ENCODE results near the gene OR5B17. TPM values are rescaled to one million over a fixed set of nuclear protein-coding genes. Genes with fewer than 3 reads are reported as not detected.
"Not testable (repeated sequence)": the region's sequence is repeated elsewhere in the genome, so short reads cannot be mapped to it uniquely, and the experiment has no call there.

The OR5B17 gene
- not detected for total RNA-seq

GRCh38 chr11:58358969-58359368, at the start of gene OR5B17:
Gene OR5B17 (minus strand): TSS chr11:58359069. CDS start chr11:58359069, 0 bp downstream.
- H3K9me3 Mint-ChIP-seq = no peaks in the 10 kb centered on the region
- ATAC-seq = no peak
- H3K4me3 Mint-ChIP-seq = no peak within 1 kb of the TSS
- DNase-seq = no peak
- no peaks in the 10 kb centered on the region for H3K4me1 Mint-ChIP-seq (ENCODE audit: low read depth)
- peaks cover 8% of the 10 kb centered on the region for H3K27me3 Mint-ChIP-seq (ENCODE audit: low read depth)
- no peaks in the 10 kb centered on the region for H3K36me3 Mint-ChIP-seq (ENCODE audit: insufficient read depth)

DNA sequence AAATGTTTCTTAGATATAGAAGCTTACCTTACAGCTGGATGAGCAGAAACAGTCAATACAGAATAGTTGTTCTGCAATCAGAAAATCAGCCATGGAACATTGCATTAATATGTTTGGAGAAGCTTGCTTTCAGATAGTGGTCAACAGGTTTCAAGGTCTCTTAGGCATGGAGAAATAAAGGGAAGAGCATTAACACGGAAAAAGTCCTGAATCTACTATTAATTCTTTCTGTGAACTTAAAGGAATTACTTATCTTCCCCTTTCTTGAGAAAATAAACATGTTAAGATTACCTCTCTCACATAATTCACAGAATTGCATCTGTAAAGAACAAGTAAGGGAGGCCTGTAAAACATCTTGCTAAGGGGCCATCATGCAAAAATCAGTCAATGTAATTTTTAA, 47.9 kb upstream of the OR5B17 start, which contains the start of gene OR5B3:
TSS of gene OR5B3 (minus strand) at position 101 of the 400 bp plus-strand sequence. CDS start 3,465 bp downstream, outside the sequence.
- ATAC-seq = no peak
- no peaks in the 10 kb centered on the region for H3K4me1 Mint-ChIP-seq (ENCODE audit: low read depth)
- H3K4me3 Mint-ChIP-seq = no peak within 1 kb of the TSS
- no peaks in the 10 kb centered on the region for H3K36me3 Mint-ChIP-seq (ENCODE audit: insufficient read depth)
- H3K9me3 Mint-ChIP-seq = peaks cover 35% of the 10 kb centered on the region
- H3K27me3 Mint-ChIP-seq (ENCODE audit: low read depth) = peaks cover 4% of the 10 kb centered on the region
- no peak for DNase-seq

DNA sequence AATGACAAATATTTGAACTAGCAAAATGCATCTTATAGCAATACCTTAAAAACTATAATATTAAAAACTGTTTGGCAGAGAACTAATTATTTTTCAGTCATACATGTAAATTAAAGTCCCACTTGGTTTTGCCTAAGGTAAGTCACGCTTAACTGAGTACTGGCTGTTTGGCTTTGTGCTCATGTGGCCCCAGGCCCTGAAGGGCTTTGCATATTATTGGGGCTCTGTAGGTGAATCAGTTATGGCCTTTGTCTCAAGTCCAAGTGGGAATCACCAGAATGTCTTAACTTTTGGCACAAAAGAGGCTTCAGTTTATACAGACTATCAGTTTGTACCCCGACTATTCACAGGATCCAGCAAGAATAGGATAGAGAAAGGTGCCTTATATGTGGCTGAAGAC, 40.8 kb upstream of the OR5B17 start:
- not testable (repeated sequence) for ATAC-seq

GRCh38 chr11:58395581-58395980, 36.7 kb upstream of the OR5B17 start:
- Mint-ChIP-seq H3K9me3 (peaks cover 4% of the 10 kb centered on the region), H3K36me3 (ENCODE audit: insufficient read depth) (no peaks in the 10 kb centered on the region), H3K27me3 (ENCODE audit: low read depth) (no peaks in the 10 kb centered on the region), H3K4me1 (ENCODE audit: low read depth) (no peaks in the 10 kb centered on the region), H3K4me3 (no peak overlapping the region)
- peak in 1 of 2 donors; percentile 52 for ATAC-seq
- no peak for DNase-seq

More for the DNA sequence above, 40.8 kb upstream of the OR5B17 start:
- H3K4me1 Mint-ChIP-seq (ENCODE audit: low read depth); H3K4me3 Mint-ChIP-seq; H3K9me3 Mint-ChIP-seq; DNase-seq; H3K27me3 Mint-ChIP-seq (ENCODE audit: low read depth); H3K36me3 Mint-ChIP-seq (ENCODE audit: insufficient read depth): not testable (repeated sequence)

DNA sequence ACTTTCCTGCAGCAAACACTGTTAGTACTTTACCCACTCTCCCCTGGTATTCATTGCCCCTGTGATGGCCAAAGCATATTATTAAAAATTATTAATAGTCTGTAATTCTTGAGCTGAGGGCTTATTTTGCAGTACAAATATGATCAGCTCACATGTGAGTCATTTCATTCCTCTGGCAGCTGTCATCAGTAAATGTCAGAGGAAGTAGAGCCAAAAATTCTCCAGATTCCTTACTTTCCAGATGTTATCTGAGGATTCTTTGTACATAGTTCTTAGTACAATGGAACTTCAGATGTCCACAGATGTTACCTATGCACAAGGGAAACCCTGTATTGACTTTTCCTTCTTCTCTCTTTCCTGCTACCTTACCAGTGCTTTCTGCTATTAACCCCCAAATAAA, 35.3 kb upstream of the OR5B17 start:
- Mint-ChIP-seq H3K36me3 (ENCODE audit: insufficient read depth) (no peaks in the 10 kb centered on the region), H3K4me1 (ENCODE audit: low read depth) (no peaks in the 10 kb centered on the region), H3K27me3 (ENCODE audit: low read depth) (no peaks in the 10 kb centered on the region), H3K4me3 (no peak overlapping the region), H3K9me3 (peaks cover 4% of the 10 kb centered on the region)
- DNase-seq (no peak), ATAC-seq (no peak)

DNA sequence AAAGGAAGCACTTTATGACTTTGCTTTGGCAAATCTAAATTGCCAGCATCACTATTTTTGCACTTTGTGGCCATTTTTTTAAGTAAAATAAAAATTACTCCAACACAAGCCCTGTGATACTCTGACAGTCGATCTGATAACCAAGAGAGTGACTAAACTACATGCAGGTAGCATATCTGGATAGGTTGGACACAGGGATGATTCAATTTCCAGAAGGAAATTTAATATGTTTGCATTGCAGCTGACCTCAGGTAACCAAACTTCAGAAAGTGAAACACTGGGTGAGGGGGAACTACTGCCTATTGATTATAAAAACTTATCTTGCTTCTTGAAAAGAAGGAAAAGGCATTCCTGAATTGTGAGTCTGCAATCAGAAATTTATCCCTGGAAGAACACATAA, 33.9 kb upstream of the OR5B17 start:
- no peaks in the 10 kb centered on the region for H3K4me1 Mint-ChIP-seq (ENCODE audit: low read depth)
- H3K9me3 Mint-ChIP-seq = peaks cover 4% of the 10 kb centered on the region
- no peak overlapping the region for H3K4me3 Mint-ChIP-seq
- H3K27me3 Mint-ChIP-seq (ENCODE audit: low read depth) = no peaks in the 10 kb centered on the region
- DNase-seq (no peak), ATAC-seq (no peak)
- no peaks in the 10 kb centered on the region for H3K36me3 Mint-ChIP-seq (ENCODE audit: insufficient read depth)

- peaks cover 4% of the 10 kb centered on the region for H3K9me3 Mint-ChIP-seq
- DNase-seq = no peak
- no peaks in the 10 kb centered on the region for H3K27me3 Mint-ChIP-seq (ENCODE audit: low read depth)
- H3K4me3 Mint-ChIP-seq = no peak overlapping the region
- no peaks in the 10 kb centered on the region for H3K4me1 Mint-ChIP-seq (ENCODE audit: low read depth)
- H3K36me3 Mint-ChIP-seq (ENCODE audit: insufficient read depth) = no peaks in the 10 kb centered on the region
- peak in 1 of 2 donors; percentile 61 for ATAC-seq
Measured at GRCh38 chr11:58391879-58392278, 33.0 kb upstream of the OR5B17 start.

GRCh38 chr11:58390551-58391063, 31.7 kb upstream of the OR5B17 start:
- Mint-ChIP-seq H3K36me3 (ENCODE audit: insufficient read depth) (no peaks in the 10 kb centered on the region), H3K9me3 (peaks cover 4% of the 10 kb centered on the region), H3K27me3 (ENCODE audit: low read depth) (no peaks in the 10 kb centered on the region), H3K4me1 (ENCODE audit: low read depth) (no peaks in the 10 kb centered on the region), H3K4me3 (no peak overlapping the region)
- DNase-seq = no peak
- ATAC-seq = no peak

DNA sequence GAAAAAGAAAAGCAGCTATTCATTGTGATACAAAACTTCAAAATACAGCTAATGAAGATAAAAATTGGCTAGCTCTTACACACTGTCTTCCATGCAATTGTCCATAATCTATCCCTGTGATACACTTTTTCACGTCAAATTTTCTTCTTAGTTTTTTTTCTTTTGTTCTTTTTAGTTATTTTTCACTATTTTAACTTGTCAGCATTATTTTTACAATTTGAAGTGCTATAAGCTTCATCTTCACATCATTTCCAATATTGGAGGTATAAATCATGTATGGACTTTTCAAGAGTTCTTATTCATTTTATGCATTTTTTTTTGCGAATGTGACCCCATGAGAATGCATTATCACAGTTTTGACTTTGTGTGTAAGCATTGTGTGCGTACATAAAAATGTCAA, 4.1 kb downstream of the OR5B17 start:
- Mint-ChIP-seq H3K36me3 (ENCODE audit: insufficient read depth) (no peaks in the 10 kb centered on the region), H3K9me3 (no peaks in the 10 kb centered on the region), H3K4me1 (ENCODE audit: low read depth) (no peaks in the 10 kb centered on the region), H3K27me3 (ENCODE audit: low read depth) (peaks cover 8% of the 10 kb centered on the region), H3K4me3 (no peak overlapping the region)
- DNase-seq (no peak), ATAC-seq (no peak)

DNA sequence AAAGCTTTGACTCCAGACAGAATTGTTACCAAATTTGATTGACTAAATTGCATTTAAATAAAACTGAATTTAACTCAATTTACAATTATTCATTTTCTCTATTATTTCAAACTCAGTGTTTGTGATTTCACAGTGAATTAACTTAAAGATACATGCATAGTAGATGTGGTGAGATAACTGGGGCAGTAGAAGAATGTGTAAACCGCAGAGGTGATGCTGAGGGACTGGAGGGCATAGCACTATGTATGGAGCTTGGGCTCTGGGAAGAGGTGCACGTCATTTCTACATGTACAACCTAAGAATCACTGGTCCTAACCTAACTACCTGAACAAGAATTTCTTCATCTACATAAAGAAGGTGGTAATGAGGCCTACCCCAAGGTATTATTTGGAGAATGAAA, 13.7 kb downstream of the OR5B17 start:
- H3K27me3 Mint-ChIP-seq (ENCODE audit: low read depth) = no peaks in the 10 kb centered on the region
- H3K4me1 Mint-ChIP-seq (ENCODE audit: low read depth) = no peaks in the 10 kb centered on the region
- DNase-seq (no peak), ATAC-seq (no peak)
- H3K9me3 Mint-ChIP-seq = peaks cover 6% of the 10 kb centered on the region
- no peaks in the 10 kb centered on the region for H3K36me3 Mint-ChIP-seq (ENCODE audit: insufficient read depth)
- H3K4me3 Mint-ChIP-seq = no peak overlapping the region

DNA sequence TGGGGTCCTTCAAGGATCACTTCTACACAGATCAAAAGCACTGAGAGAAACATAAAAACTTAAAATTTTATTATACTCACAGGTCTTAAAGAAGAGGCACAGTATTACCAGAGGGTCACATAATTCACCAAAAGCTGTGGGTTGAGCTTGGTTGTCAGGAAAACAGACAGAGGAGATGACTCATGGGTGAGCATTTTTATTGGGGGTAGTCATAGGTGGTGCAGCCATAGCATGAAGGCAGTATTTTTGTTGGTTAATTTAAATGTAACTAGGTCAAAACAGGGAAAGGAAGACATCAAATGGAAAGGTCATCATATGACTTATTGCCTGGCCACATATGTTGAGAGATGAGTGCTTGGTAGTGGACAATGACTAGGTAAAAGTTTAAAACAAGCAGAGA, 24.2 kb downstream of the OR5B17 start:
- Mint-ChIP-seq H3K27me3 (ENCODE audit: low read depth) (peaks cover 9% of the 10 kb centered on the region), H3K9me3 (peaks cover 15% of the 10 kb centered on the region), H3K4me1 (ENCODE audit: low read depth) (no peaks in the 10 kb centered on the region), H3K36me3 (ENCODE audit: insufficient read depth) (peaks cover 2% of the 10 kb centered on the region), H3K4me3 (no peak overlapping the region)
- no peak for ATAC-seq
- no peak for DNase-seq

GRCh38 chr11:58330861-58331260, 28.0 kb downstream of the OR5B17 start:
- Mint-ChIP-seq H3K9me3 (peaks cover 19% of the 10 kb centered on the region), H3K36me3 (ENCODE audit: insufficient read depth) (peaks cover 2% of the 10 kb centered on the region), H3K27me3 (ENCODE audit: low read depth) (peaks cover 3% of the 10 kb centered on the region), H3K4me1 (ENCODE audit: low read depth) (no peaks in the 10 kb centered on the region), H3K4me3 (no peak overlapping the region)
- no peak for DNase-seq
- ATAC-seq = no peak

GRCh38 chr11:58318532-58318931, 40.3 kb downstream of the OR5B17 start:
- peaks cover 4% of the 10 kb centered on the region for H3K27me3 Mint-ChIP-seq (ENCODE audit: low read depth)
- ATAC-seq = no peak
- no peaks in the 10 kb centered on the region for H3K4me1 Mint-ChIP-seq (ENCODE audit: low read depth)
- no peak overlapping the region for H3K4me3 Mint-ChIP-seq
- no peak for DNase-seq
- H3K9me3 Mint-ChIP-seq = peaks cover 4% of the 10 kb centered on the region
- H3K36me3 Mint-ChIP-seq (ENCODE audit: insufficient read depth) = no peaks in the 10 kb centered on the region

- H3K9me3 Mint-ChIP-seq = peaks cover 11% of the 10 kb centered on the region
- H3K27me3 Mint-ChIP-seq (ENCODE audit: low read depth) = peaks cover 4% of the 10 kb centered on the region
Measured at GRCh38 chr11:58316142-58316541, 42.7 kb downstream of the OR5B17 start.

More at GRCh38 chr11:58316142-58316541, 42.7 kb downstream of the OR5B17 start:
- no peaks in the 10 kb centered on the region for H3K36me3 Mint-ChIP-seq (ENCODE audit: insufficient read depth)
- H3K4me1 Mint-ChIP-seq (ENCODE audit: low read depth) = no peaks in the 10 kb centered on the region
- no peak overlapping the region for H3K4me3 Mint-ChIP-seq
- DNase-seq (no peak), ATAC-seq (no peak)
